HG02852 (cell line): ENCODE results near the gene CPO.
"Not testable (repeated sequence)": the region's sequence is repeated elsewhere in the genome, so short reads cannot be mapped to it uniquely, and the experiment has no call there.

Experiments
- ATAC-seq: cut with Tn5 transposase; IDR thresholded peaks from one replicate; pipeline ENCODE4 v1.9.1; 2021; ENCODE audit warnings: mild to moderate bottlenecking, moderate library complexity; ENCODE audit not compliant: unreplicated experiment

Gene CPO, protein sequence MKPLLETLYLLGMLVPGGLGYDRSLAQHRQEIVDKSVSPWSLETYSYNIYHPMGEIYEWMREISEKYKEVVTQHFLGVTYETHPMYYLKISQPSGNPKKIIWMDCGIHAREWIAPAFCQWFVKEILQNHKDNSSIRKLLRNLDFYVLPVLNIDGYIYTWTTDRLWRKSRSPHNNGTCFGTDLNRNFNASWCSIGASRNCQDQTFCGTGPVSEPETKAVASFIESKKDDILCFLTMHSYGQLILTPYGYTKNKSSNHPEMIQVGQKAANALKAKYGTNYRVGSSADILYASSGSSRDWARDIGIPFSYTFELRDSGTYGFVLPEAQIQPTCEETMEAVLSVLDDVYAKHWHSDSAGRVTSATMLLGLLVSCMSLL

DNA sequence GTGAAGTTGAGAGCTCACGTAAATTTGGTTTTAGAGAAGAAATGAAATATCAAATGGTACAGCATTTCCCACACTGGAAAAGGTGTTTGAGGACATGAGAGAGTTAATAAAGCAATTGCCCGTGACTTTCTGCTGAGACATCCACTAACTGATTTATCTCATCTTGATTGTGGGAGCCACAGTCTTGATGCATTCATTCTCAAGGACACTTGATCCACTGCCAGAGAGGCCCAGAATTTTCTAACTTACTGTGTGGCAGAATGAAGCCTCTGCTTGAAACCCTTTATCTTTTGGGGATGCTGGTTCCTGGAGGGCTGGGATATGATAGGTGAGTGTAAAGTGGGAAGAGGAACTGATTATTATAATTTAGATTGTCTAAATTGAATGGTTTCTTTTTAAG is at the start of gene CPO:
TSS of gene CPO (plus strand) at position 179 of the 400 bp plus-strand sequence. CDS start at position 261, 82 bp downstream.
- ATAC-seq, result no peak

DNA sequence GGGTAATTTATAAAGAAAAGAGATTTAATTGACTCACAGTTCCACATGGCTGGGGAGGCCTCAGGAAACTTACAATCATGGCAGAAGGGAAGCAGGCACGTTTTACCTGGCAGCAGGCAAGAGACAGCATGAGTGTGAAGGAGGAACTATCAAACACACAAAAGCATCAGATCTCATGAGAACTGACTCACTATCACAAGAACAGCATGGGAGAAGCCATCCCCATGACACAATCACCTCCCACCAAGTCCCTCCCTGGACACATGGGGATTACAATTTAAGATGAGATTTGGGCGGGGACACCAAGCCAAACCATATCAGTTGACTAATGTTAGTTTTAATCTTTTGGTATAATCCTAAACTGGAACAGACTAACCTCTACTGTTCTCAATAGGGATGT is 49.1 kb upstream of the CPO start:
- ATAC-seq, result no peak

- no peak for ATAC-seq
Observed at GRCh38 chr2:206890926-206891325, 48.4 kb upstream of the CPO start.

DNA sequence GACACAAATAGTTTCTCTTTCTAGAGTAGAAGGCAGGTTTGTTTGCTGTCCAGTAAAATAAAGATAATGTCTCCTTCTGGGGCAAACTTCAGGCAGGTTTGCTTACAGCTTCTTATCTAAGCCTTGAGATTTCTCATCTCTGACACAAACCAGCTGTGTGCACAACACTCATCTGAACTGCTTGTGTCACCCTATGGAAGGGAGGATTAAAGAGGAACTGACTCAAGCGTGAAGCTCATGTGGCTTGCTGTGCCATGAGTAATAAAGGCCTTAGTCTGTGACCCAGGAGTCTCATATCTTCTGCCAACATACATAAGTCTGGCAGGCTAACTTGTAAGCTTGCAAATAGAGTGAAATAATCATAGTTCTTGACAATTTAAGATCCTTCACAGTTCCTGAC is 24.2 kb upstream of the CPO start:
- ATAC-seq, result no peak

DNA sequence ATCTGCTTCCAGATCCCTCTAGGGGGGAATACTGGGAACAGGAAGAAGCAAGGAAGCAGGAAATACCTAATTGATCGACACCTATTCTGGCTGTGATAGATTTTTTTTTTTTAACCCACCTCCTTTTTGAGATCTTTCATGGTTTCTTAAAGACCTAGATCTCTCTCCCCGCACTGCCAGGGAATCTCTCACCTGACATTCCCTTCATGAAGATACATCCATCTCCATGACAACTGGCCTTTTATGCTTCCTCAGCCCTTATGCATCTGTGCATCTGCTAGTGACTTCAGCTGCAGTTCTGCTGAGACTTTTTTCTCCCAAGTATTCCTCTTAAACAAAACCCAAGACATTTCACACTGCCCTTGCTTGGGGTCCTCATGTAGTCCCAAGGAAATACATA is 21.1 kb upstream of the CPO start:
- ATAC-seq, result no peak

DNA sequence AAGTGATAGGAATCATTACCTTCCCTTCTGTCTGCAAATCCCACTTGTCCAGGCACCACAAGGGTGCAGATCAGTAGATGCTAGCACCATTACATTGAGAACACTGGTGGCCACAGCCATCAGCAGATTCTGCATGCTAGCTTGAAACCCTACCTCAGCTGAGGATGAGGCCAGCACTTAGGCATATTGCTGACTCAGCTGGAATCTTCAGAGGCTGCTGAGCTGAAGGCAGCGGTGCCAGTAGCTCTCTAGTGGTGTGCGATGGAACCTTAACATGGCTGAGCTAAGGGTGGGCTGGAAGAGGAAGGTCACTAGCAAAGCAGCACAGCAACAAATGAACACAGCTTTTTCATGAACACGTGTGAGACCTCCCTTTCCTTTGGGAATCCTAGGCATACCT is 19.0 kb upstream of the CPO start:
- no peak for ATAC-seq

GRCh38 chr2:206920951-206921350 is 18.4 kb upstream of the CPO start:
- no peak for ATAC-seq

DNA sequence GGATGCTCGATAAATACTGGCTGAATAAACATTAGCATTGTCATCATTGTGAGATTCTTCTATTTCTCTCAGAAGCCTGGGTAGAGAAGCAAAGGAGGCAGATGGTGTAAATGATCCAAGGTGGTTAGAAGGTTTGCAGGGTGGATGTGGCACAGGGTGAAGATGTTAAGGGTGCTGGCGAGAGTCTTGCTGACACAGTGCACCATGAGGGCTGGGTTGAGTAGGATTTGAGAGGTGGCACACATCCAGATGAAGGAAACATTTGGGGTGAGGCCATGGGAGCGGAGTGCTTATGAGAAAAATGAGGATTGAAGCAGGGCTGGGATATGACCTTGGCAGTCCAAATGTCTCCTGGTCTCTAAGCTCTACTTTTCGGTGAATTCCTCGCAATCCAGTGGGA is 17.8 kb upstream of the CPO start:
- no peak for ATAC-seq

DNA sequence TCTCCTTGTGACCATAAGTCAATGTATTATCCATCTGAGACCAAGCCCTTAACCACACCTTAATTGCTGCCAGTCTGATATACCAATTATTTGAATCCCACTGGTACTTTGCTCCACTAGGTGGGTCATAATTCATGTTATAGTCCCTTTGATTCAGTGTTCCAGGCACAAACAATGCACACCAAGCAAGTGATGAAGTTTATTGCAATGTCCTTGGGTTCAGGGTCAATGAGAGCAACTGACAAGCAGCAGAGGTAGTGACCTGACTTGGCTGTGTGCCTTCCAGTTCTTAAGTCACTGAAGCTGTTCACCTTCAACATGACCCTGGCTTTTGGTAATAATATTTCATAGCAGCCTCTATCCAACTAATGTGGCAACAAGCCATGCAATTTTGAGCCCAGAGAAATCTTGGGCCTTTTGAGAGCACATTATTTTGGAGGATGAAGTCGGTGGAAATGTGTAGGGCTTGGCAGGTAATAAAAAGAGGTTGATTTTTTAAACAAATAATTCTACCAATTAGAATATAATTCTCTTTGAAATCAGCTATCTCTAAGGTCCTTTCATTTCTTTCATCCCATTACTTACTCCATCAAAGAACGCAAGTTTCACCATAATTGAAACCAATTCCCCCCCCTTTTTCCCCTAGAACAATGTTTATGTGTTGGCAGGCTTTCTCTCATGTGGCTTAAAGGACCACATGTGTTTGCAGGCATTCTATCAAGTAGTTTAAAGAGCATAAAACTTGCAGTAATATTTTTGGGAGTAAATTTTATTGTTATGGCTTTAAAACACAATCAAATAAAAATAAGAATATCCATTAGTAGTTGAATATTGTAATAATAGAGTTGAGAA is 3.1 kb upstream of the CPO start:
- ATAC-seq, result no peak

- ATAC-seq, result no peak
Observed at GRCh38 chr2:206936843-206937230, 2.5 kb upstream of the CPO start.

- peak; percentile 98 for ATAC-seq
Observed at GRCh38 chr2:206937555-206937954, 1.8 kb upstream of the CPO start.

GRCh38 chr2:206940546-206940945 is 1.2 kb downstream of the CPO start:
- ATAC-seq, result no peak

DNA sequence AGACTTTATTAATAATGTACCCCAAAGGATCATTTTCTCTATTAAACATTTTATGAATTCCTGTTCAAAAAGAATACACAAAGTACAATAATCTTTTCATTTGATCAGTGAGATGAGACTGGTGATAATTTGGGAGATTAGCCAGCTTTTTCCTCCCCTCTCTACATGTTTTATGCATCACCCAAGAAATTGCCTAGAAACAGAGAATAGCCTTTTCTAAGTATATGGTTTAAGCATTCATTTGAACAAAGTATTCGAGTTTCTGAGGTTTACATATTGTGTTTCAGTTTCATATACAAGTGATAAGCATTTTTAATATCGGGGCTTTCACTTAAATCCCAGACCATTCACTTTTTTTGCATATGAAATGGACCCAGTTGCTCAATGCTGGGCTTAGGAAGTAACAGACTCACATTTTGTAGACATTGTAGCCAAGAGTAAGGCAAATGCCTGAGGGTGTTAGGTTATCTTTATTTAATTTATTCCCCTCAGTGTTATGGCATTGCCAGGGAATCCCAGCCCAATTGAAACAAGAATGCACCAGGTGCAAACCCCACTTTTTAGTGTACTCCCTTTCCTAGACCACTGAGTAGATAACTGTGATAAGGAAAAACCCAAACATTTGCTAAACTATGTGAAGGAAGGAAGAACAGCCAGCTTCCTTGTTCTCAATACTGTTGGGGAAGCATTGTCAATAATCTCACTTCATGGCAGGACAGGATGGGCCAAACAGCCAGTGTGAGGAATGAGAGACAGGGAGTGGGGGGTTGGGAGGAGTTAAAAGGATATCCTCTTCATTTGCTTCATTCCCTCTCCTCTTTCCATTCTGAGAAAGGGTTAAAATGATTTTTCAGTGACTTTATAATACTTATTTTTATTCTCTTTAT is 3.5 kb downstream of the CPO start:
- no peak for ATAC-seq

GRCh38 chr2:206953404-206953803 is 14.1 kb downstream of the CPO start:
- not testable (repeated sequence) for ATAC-seq

DNA sequence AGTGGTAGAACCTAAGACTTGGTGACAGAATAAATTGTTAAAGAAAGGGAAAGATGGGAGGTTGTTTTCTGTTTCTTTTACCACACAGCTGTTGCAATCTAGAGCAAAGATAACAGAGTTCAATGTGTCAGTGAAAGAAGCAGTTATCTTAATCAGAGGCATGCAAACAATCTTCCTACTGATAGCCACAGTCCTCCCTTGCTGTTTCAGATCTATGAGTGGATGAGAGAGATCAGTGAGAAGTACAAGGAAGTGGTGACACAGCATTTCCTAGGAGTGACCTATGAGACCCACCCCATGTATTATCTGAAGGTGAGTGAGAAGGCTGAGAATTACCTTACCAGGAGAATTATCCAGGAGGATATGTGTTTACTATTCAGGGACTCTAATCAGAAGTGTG is 15.9 kb downstream of the CPO start:
- no peak for ATAC-seq

DNA sequence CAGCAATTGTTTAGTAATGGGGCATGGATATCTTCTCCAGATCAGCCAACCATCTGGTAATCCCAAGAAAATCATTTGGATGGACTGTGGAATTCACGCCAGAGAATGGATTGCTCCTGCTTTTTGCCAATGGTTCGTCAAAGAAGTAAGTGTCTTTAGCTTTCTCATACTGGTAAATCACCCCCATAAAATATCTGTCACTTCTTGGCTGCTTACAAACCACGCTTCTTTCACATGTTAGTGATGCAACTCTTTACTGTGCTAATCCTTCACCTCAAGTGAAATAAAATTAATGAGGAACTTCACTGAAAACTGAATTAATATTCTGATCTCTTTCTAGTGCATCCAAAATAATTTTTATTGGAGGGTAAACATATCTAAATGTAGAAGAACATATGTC is 18.9 kb downstream of the CPO start:
- ATAC-seq, result no peak

- no peak for ATAC-seq
Observed at GRCh38 chr2:206962966-206963365, 23.6 kb downstream of the CPO start.

DNA sequence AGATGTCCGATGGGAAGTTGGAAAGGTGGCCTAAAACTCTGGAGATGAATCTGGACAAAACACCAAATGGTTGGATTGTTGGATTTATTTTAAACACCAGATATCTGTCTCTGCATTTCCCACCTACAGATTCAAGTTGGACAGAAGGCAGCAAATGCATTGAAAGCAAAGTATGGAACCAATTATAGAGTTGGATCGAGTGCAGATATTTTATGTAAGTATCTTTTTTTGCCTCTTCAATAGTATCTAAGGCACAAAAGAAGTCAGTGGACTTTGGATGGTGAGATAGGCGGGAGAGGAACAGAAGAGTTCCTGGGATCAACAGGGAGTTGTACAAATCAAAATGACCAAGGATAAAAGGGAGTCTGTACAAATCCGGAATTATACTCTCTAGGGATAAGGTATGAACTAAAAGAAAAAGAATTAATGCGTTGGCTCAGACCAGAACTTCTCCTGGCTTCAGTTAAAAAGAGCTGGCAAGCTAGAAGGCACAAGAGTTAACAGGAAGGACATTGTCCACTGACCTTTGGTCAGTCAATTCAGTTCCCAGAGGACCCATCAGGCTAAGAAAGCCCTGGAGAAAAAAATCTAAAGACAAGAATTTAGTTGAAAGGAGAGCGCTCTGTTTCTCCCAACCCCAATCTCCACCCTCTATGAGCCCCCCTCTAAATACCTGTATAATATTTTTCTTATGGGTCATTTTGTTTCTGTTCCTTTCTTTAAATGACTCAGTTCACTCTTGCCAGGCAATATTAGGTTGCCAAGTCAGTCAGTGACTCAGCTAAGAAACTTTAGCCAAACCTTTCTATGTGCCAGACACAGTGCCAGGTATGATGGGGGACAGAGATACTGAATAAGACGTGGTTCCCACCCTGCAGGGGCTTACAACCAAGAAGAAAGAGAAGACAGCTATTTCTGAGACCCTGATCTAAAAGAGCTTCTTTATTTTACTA is 29.1 kb downstream of the CPO start:
- no peak for ATAC-seq

GRCh38 chr2:206969192-206969591 is 29.9 kb downstream of the CPO start:
- ATAC-seq, result no peak
